ENCODE results near the gene SP5. TPM values are rescaled to one million over a fixed set of nuclear protein-coding genes. Genes with fewer than 3 reads are reported as not detected.

The SP5 gene
- total and polyA plus RNA-seq, 10 of the 15 experiments (the other 5 are each of a cell fraction or from before 2014, with no cell fraction given): not detected

DNA sequence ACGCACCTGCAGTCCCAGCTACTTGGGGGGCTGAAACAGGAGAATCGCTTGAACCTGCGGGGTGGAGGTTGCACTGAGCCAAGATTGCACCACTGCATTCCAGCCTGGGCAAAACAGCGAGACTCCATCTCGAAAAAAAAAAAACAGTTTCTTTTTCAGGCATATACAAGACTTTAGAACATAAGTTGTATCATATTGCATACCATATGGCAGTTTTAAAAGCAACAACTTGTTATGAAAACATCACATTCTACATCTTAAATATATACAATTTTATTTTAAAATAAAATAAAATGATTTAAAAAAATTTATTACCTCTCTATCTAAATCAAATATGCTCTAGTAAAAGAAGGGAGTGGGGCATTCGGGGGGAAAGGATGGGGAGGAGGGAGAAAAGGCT is 39.4 kb upstream of the SP5 start:
- Histone ChIP-seq H3K27ac (ENCODE audit: control insufficient read depth, insufficient read depth) (no peak overlapping the region), H3K27me3 (replicated peaks in 1 of 2; ENCODE audit: control insufficient read depth in 2 of 2, insufficient read depth in 2 of 2, low read length in 1 of 2) (peaks cover 0 to 2% of the 10 kb centered on the region in 2 experiments; a peak in 1 of 4 replicates), H2AFZ (ENCODE audit: control insufficient read depth, low read depth, low read length) (no peak overlapping the region), H3K9me3 (replicated peaks; ENCODE audit: control insufficient read depth, insufficient read depth, low read length) (no peaks in the 10 kb centered on the region), H3K4me1 (ENCODE audit: control insufficient read depth, insufficient read depth, low read length) (peaks cover 10% of the 10 kb centered on the region; the same call in 1 of the 2 replicates), H3K4me3 (no peak overlapping the region), H3K36me3 (ENCODE audit: control insufficient read depth in 2 of 2, insufficient read depth in 2 of 2, low read length in 1 of 2) (no peaks in the 10 kb centered on the region), H3K79me2 (ENCODE audit: control insufficient read depth, insufficient read depth, low read length) (no peaks in the 10 kb centered on the region), H4K20me1 (ENCODE audit: control insufficient read depth, insufficient read depth) (no peaks in the 10 kb centered on the region), H3K4me2 (ENCODE audit: control insufficient read depth, insufficient read depth) (no peak overlapping the region), H3K9ac (ENCODE audit: control insufficient read depth, insufficient read depth, low read length) (no peak overlapping the region)
- TF ChIP-seq, protein P1, sequence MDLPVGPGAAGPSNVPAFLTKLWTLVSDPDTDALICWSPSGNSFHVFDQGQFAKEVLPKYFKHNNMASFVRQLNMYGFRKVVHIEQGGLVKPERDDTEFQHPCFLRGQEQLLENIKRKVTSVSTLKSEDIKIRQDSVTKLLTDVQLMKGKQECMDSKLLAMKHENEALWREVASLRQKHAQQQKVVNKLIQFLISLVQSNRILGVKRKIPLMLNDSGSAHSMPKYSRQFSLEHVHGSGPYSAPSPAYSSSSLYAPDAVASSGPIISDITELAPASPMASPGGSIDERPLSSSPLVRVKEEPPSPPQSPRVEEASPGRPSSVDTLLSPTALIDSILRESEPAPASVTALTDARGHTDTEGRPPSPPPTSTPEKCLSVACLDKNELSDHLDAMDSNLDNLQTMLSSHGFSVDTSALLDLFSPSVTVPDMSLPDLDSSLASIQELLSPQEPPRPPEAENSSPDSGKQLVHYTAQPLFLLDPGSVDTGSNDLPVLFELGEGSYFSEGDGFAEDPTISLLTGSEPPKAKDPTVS (IDR thresholded peaks at IDR 0.05; ENCODE audit: low read depth, low read length): no peak
- TF ChIP-seq, protein P2, sequence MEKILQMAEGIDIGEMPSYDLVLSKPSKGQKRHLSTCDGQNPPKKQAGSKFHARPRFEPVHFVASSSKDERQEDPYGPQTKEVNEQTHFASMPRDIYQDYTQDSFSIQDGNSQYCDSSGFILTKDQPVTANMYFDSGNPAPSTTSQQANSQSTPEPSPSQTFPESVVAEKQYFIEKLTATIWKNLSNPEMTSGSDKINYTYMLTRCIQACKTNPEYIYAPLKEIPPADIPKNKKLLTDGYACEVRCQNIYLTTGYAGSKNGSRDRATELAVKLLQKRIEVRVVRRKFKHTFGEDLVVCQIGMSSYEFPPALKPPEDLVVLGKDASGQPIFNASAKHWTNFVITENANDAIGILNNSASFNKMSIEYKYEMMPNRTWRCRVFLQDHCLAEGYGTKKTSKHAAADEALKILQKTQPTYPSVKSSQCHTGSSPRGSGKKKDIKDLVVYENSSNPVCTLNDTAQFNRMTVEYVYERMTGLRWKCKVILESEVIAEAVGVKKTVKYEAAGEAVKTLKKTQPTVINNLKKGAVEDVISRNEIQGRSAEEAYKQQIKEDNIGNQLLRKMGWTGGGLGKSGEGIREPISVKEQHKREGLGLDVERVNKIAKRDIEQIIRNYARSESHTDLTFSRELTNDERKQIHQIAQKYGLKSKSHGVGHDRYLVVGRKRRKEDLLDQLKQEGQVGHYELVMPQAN (conservative IDR thresholded peaks at IDR 0.05): no peak
- TF ChIP-seq ZNF24 (IDR thresholded peaks at IDR 0.05) (no peak), FOXM1 (IDR thresholded peaks at IDR 0.05; ENCODE audit: low read depth, low read length) (no peak), POLR2A (IDR thresholded peaks at IDR 0.05; ENCODE audit: low read depth, low read length) (no peak)
- no peak for FAIRE-seq
- 31% methylated on average over 6 of the region's 6 CpGs for WGBS (ENCODE audit: insufficient coverage, insufficient replicate concordance, low lambda C conversion rate, missing lambda C conversion rate)
- CTCF ChIA-PET: no interaction called here
- RAD21 ChIA-PET (ENCODE audit: unreplicated experiment): no interaction called here
- DNase-seq (ENCODE audit: low read depth, low spot score): no peak
- no TSS peak for BruUV-seq (replicated peaks)
- no peak for ATAC-seq
- in situ Hi-C loops (cut with MboI) (no loop called here), intact Hi-C loops (cut with micrococcal nuclease; ENCODE audit: unreplicated experiment) (no loop called here)
- POLR2A ChIA-PET: no interaction called here
- SMC1A ChIA-PET (ENCODE audit: uncharacterized antibody, unreplicated experiment): no interaction called here

Data from GM12878 (cell line).